Naive thymus-derived CD4-positive, alpha-beta T cell (primary cell): ENCODE results near the gene CDH13. TPM values are rescaled to one million over a fixed set of nuclear protein-coding genes. Genes with fewer than 3 reads are reported as not detected.

Experiments
- ATAC-seq: fragments of 150-1000 bp; cut with Tn5 transposase; 2 replicates; pipeline ENCODE4 v1.10.0; 2021; ENCODE audit warnings: mild to moderate bottlenecking, moderate library complexity
- CTCF ChIA-PET: fragments of 350-600 bp; sonication (Branson Sonifier 250); formaldehyde crosslinking; loops from one replicate; lab custom pipeline; 2021; ENCODE audit warnings: antibody characterized with exemption; lab: Charles Lee
- POLR2A ChIA-PET: fragments of 350-600 bp; sonication (Branson Sonifier 250); formaldehyde crosslinking; loops from one replicate; lab custom pipeline; 2021; ENCODE audit warnings: antibody characterized with exemption, inconsistent platforms; lab: Charles Lee
- DNase-seq, 9 donors: peaks; one replicate each; pipeline versions ENCODE4 v3.0.0 to v3.0.0-alpha.2; 2020 to 2022; ENCODE audit warnings: mixed read lengths in 1 of 9
- H3K27ac ChIP-seq: one replicate; pipeline ENCODE4 v1.7.0; 2013; ENCODE audit warnings: mild to moderate bottlenecking, low read depth, low read length, moderate library complexity
- H3K27me3 ChIP-seq, 2 donors: one replicate each; pipeline ENCODE4 v1.7.0; 2013; ENCODE audit warnings: low read length in 2 of 2, mild to moderate bottlenecking in 2 of 2, moderate library complexity in 2 of 2; ENCODE audit not compliant: control insufficient read depth in 2 of 2, insufficient read depth in 2 of 2
- H3K36me3 ChIP-seq, 3 experiments: 1 replicate in 2 of 3; 2 replicates in 1 of 3; pipeline ENCODE4 v1.7.0; 2013; ENCODE audit warnings: low read length in 3 of 3, mild to moderate bottlenecking in 3 of 3, moderate library complexity in 1 of 3; ENCODE audit not compliant: insufficient read depth in 3 of 3, control insufficient read depth in 2 of 3
- H3K4me1 ChIP-seq, 2 donors: one replicate each; pipeline ENCODE4 v1.7.0; 2013; ENCODE audit warnings: low read length in 2 of 2, mild to moderate bottlenecking in 2 of 2, moderate library complexity in 1 of 2; ENCODE audit not compliant: control insufficient read depth in 2 of 2, insufficient read depth in 2 of 2
- H3K4me3 ChIP-seq: 2 replicates; pipeline ENCODE4 v1.7.0; 2013; ENCODE audit warnings: mild to moderate bottlenecking, low read length
- H3K9me3 ChIP-seq, 3 experiments: 1 replicate in 2 of 3; 2 replicates in 1 of 3; pipeline ENCODE4 v1.7.0; 2013; ENCODE audit warnings: low read length in 3 of 3; ENCODE audit not compliant: control insufficient read depth in 2 of 3
- H3K27ac Mint-ChIP-seq, 9 donors: one replicate each; pipeline ENCODE4 v1.8.0; 2020 to 2022; ENCODE audit warnings: mixed read lengths in 9 of 9, mild to moderate bottlenecking in 8 of 9, moderate library complexity in 5 of 9, inconsistent platforms in 2 of 9
- H3K27me3 Mint-ChIP-seq, 5 donors: one replicate each; pipeline ENCODE4 v1.8.0; 2021 to 2022; ENCODE audit warnings: mixed read lengths in 5 of 5, mild to moderate bottlenecking in 1 of 5
- H3K36me3 Mint-ChIP-seq, 5 donors: one replicate each; pipeline ENCODE4 v1.8.0; 2020 to 2022; ENCODE audit warnings: mixed read lengths in 5 of 5, mild to moderate bottlenecking in 3 of 5, inconsistent platforms in 1 of 5
- H3K4me1 Mint-ChIP-seq, 7 donors: one replicate each; pipeline ENCODE4 v1.8.0; 2020 to 2022; ENCODE audit warnings: mixed read lengths in 7 of 7, mild to moderate bottlenecking in 3 of 7, inconsistent platforms in 1 of 7
- H3K4me3 Mint-ChIP-seq, 10 donors: one replicate each; pipeline ENCODE4 v1.8.0; 2020 to 2022; ENCODE audit warnings: mild to moderate bottlenecking in 10 of 10, mixed read lengths in 10 of 10, moderate library complexity in 6 of 10, inconsistent platforms in 2 of 10
- H3K9me3 Mint-ChIP-seq, 11 donors: one replicate each; pipeline ENCODE4 v1.8.0; 2020 to 2022; ENCODE audit warnings: mixed read lengths in 11 of 11, mild to moderate bottlenecking in 4 of 11, inconsistent platforms in 1 of 11, moderate library complexity in 1 of 11
- intact Hi-C, 2 donors: fragments of 100-400 bp; cut with micrococcal nuclease; formaldehyde crosslinking; loops; one replicate each; pipeline ENCODE4 v1.15.1; 2023
- polyA plus RNA-seq, 2 donors: library from polyadenylated mRNA; unstranded; fragments of 300-500 nt; fragmentation: Illumina TruSeq; gene quantifications; one replicate each; pipeline ENCODE4 v1.2.3, GENCODE V29; 2021
- total RNA-seq, 6 experiments: library from RNA in 5 of 6; stranded (reverse) in 5 of 6; gene quantifications; 1 replicate in 5 of 6; 2 replicates in 1 of 6; pipeline ENCODE4 v1.2.3 and lab custom pipeline; 2021 to 2026

CDH13 gene
- total and polyA plus RNA-seq, 7 experiments from 2014 or later, result not detected

DNA sequence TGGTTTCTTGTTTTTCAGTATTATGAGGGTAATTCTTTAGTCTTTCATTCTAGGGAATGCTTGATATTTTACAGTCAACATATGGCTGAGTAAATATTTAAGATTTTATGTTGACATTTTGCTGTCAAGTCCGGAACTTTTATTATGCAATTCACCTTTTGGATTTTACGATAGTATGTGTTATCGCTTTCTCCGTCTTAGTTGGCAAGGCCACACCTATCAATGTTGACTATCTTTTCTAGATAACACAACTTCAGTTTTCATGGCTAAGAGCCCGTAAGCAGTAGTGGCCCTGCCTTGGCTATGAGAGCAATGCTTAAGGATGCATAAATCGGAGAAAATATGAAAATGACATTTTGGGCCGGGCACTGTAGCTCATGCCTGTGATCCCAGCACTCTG is 39.5 kb upstream of the CDH13 start:
- ATAC-seq (no peak), DNase-seq (no peak)
- CTCF ChIA-PET, result no interaction called here
- Mint-ChIP-seq H3K4me3 (no peak overlapping the region), H3K4me1 (no peaks in the 10 kb centered on the region), H3K36me3 (no peaks in the 10 kb centered on the region), H3K27me3 (peaks cover 0 to 14% (median 5%) of the 10 kb centered on the region in 5 donors), H3K9me3 (peaks cover 0 to 2% (median 0%) of the 10 kb centered on the region in 11 donors), H3K27ac (no peak overlapping the region)
- H3K9me3 ChIP-seq, result no peaks in the 10 kb centered on the region
- H3K4me1 ChIP-seq, result no peaks in the 10 kb centered on the region
- no peak overlapping the region for H3K4me3 ChIP-seq
- POLR2A ChIA-PET, result no interaction called here
- H3K36me3 ChIP-seq, result no peaks in the 10 kb centered on the region
- intact Hi-C loops, result no loop called here
- H3K27me3 ChIP-seq, result no peaks in the 10 kb centered on the region
- H3K27ac ChIP-seq, result no peak overlapping the region

DNA sequence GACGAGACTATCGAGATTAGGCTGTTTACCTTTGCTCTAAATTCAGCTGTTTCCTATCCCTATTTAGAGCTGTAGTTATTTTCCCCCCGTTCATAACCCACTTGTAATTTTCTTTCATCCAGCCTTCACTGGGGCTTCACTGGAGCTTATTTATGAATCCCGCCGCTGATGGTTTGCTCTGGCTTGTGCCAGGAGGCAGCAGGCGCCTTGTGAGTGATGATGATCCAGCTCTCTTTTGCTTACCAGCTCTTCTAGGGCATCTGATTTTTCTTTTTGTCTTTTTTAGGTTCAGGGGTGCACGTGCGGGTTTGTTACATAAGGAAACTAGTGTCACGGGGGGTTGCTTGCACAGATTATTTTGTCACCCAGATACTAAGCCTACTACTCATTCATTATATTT is 37.4 kb upstream of the CDH13 start:
- H3K27ac Mint-ChIP-seq, result no peak overlapping the region
- ATAC-seq (no peak), DNase-seq (no peak)
- no peak overlapping the region for H3K27ac ChIP-seq
- peaks cover 0 to 14% (median 5%) of the 10 kb centered on the region in 5 donors for H3K27me3 Mint-ChIP-seq
- no peak overlapping the region for H3K4me3 ChIP-seq
- H3K9me3 Mint-ChIP-seq, result peaks cover 0 to 4% (median 0%) of the 10 kb centered on the region in 11 donors
- POLR2A ChIA-PET, result no interaction called here
- H3K4me1 Mint-ChIP-seq, result no peaks in the 10 kb centered on the region
- no peak overlapping the region for H3K4me3 Mint-ChIP-seq
- no peaks in the 10 kb centered on the region for H3K9me3 ChIP-seq
- intact Hi-C loops, result no loop called here
- H3K27me3 ChIP-seq, result no peaks in the 10 kb centered on the region
- no peaks in the 10 kb centered on the region for H3K36me3 ChIP-seq
- H3K4me1 ChIP-seq, result no peaks in the 10 kb centered on the region
- H3K36me3 Mint-ChIP-seq, result no peaks in the 10 kb centered on the region
- CTCF ChIA-PET, result no interaction called here

DNA sequence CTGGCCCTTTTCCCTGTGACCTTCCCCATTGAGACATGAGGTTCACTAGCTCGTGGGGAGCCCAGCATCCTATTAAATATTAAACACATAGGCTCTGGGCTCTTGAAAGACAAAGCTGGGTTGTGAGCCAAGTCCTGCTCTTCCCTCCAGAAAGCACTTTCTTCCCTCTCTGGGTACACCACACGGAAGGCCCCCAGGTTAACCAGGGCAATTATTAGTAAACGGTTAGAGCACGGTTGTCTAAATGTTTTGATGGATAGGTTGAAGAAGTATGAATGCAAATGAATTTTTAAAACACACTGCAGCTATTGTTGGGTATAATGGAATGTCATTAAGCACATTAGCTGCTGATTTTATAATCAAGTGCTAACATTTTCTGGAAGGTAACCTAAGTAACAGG is 32.7 kb upstream of the CDH13 start:
- Histone ChIP-seq H3K36me3 (no peaks in the 10 kb centered on the region), H3K4me1 (no peaks in the 10 kb centered on the region), H3K27ac (no peak overlapping the region), H3K4me3 (no peak overlapping the region), H3K27me3 (no peaks in the 10 kb centered on the region), H3K9me3 (peaks cover 0 to under 1% (median 0%) of the 10 kb centered on the region in 3 experiments)
- ChIA-PET CTCF (no interaction called here), POLR2A (no interaction called here)
- Mint-ChIP-seq H3K4me1 (no peaks in the 10 kb centered on the region), H3K4me3 (no peak overlapping the region), H3K27ac (no peak overlapping the region), H3K27me3 (peaks cover 0 to 32% (median 15%) of the 10 kb centered on the region in 5 donors), H3K9me3 (peaks cover 0 to 14% (median 7%) of the 10 kb centered on the region in 11 donors), H3K36me3 (peaks cover 0 to 5% (median 0%) of the 10 kb centered on the region in 5 donors)
- ATAC-seq (no peak), DNase-seq (no peak)
- intact Hi-C loops, result no loop called here

DNA sequence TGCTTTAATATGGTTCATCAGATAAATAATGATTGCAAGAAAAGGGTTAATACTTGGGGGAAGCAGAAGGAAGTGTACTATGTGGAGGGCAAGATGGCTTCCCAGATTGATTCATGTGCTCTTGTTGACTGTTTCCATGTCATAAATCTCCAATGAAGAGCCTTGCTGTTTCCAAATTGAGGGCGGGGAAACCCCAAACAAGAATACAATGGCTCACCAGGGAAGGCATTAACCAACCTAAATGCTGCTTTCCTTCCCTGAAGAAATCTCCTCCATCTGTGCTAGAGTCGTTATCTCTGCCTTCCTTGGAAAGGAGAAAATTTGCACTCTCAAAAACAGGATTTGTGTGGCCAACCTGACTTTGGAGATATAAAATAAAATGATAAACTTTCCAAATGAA is 28.0 kb upstream of the CDH13 start:
- H3K4me1 Mint-ChIP-seq, result no peaks in the 10 kb centered on the region
- no peak overlapping the region for H3K27ac ChIP-seq
- H3K4me3 ChIP-seq, result no peak overlapping the region
- peaks cover 0 to 5% (median 0%) of the 10 kb centered on the region in 3 experiments for H3K9me3 ChIP-seq
- no peaks in the 10 kb centered on the region for H3K27me3 ChIP-seq
- H3K4me3 Mint-ChIP-seq, result no peak overlapping the region
- peaks cover 0 to 26% (median 10%) of the 10 kb centered on the region in 5 donors for H3K27me3 Mint-ChIP-seq
- intact Hi-C loops, result no loop called here
- ATAC-seq, result no peak
- ChIA-PET POLR2A (no interaction called here), CTCF (no interaction called here)
- peaks cover 0 to 30% (median 10%) of the 10 kb centered on the region in 11 donors for H3K9me3 Mint-ChIP-seq
- H3K27ac Mint-ChIP-seq, result no peak overlapping the region
- DNase-seq, result no peak
- no peaks in the 10 kb centered on the region for H3K36me3 ChIP-seq
- H3K4me1 ChIP-seq, result no peaks in the 10 kb centered on the region
- peaks cover 0 to 5% (median 0%) of the 10 kb centered on the region in 5 donors for H3K36me3 Mint-ChIP-seq

DNA sequence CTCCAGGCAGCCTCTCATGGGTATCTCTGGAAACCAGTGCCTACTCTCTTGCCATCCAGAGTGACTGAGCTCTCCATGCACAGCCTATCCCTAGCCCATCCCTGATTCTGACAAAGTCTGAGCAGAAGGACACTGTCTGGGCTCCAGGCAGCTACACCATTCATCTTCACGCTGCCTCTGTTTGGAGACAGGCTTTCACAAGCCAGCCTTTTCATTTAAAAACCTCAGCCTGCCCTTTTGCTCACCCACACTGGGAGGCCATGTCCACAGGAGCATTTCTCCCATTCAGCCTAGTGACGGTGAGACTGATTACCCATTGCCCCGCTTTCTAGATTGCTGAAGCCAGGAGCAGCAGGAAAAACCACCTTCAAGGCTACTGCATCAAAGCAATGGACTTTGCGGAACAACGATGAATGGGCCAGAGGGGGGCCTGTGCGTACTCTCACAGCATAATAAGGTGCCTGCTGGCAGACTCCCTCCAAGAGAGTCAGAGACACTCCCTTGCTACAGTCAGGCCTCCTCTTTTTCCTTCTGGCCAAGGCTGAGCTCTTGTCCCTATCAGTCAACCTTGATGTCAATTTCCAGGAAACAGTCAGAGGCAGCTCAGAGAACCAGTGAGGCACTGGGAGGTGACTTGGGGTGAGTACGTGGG is 24.7 kb upstream of the CDH13 start:
- Histone ChIP-seq H3K36me3 (no peaks in the 10 kb centered on the region), H3K27me3 (no peaks in the 10 kb centered on the region), H3K4me1 (no peaks in the 10 kb centered on the region), H3K27ac (no peak overlapping the region), H3K4me3 (no peak overlapping the region), H3K9me3 (peaks cover 0 to 5% (median 0%) of the 10 kb centered on the region in 3 experiments)
- Mint-ChIP-seq H3K36me3 (peaks cover 0 to 2% (median 0%) of the 10 kb centered on the region in 5 donors), H3K4me3 (no peak overlapping the region), H3K4me1 (no peaks in the 10 kb centered on the region), H3K27me3 (peaks cover 0 to 28% (median 15%) of the 10 kb centered on the region in 5 donors), H3K9me3 (peaks cover 0 to 27% (median 10%) of the 10 kb centered on the region in 11 donors), H3K27ac (no peak overlapping the region)
- DNase-seq (no peak), ATAC-seq (no peak)
- POLR2A ChIA-PET, result no interaction called here
- intact Hi-C loops, result no loop called here
- CTCF ChIA-PET, result no interaction called here

DNA sequence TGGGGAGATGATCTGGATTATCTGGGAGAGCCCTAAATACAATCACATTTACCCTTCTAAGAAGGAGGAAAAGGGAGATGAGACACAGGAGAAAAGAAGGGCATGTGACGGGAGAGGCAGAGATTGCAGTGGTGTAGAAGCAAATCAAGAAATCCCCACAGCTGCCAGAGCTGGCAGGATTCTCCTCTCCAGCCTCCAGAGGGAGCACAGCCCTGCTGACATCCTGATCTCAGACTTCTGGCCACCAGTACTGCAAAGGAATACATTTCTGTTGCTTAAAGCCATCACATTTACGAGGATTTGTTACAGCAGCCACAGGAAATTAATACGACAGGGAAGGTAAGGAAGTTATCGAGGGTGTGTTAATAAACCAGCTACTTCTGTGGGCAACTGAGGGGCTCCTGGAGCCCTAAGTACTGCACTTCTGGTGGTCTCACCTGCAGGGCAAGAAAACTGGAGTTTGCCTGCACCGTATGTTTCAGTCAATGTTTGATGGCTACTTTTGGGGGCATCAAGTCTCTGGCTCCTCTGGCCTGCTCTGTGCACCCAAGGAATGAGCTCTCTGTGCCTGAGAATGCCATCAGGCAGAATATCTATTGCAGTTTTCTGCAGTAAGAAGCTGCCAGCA is 22.9 kb upstream of the CDH13 start:
- H3K27me3 Mint-ChIP-seq, result peaks cover 0 to 16% (median 7%) of the 10 kb centered on the region in 5 donors
- no peaks in the 10 kb centered on the region for H3K27me3 ChIP-seq
- no peaks in the 10 kb centered on the region for H3K4me1 Mint-ChIP-seq
- H3K4me3 ChIP-seq, result no peak overlapping the region
- H3K4me1 ChIP-seq, result no peaks in the 10 kb centered on the region
- H3K27ac ChIP-seq, result no peak overlapping the region
- no peaks in the 10 kb centered on the region for H3K36me3 Mint-ChIP-seq
- ChIA-PET POLR2A (no interaction called here), CTCF (no interaction called here)
- ATAC-seq, result no peak
- intact Hi-C loops, result no loop called here
- H3K27ac Mint-ChIP-seq, result no peak overlapping the region
- H3K4me3 Mint-ChIP-seq, result no peak overlapping the region
- H3K9me3 Mint-ChIP-seq, result peaks cover 0 to 18% (median 6%) of the 10 kb centered on the region in 11 donors
- H3K9me3 ChIP-seq, result peaks cover 0 to 5% (median 0%) of the 10 kb centered on the region in 3 experiments
- H3K36me3 ChIP-seq, result no peaks in the 10 kb centered on the region
- no peak for DNase-seq

DNA sequence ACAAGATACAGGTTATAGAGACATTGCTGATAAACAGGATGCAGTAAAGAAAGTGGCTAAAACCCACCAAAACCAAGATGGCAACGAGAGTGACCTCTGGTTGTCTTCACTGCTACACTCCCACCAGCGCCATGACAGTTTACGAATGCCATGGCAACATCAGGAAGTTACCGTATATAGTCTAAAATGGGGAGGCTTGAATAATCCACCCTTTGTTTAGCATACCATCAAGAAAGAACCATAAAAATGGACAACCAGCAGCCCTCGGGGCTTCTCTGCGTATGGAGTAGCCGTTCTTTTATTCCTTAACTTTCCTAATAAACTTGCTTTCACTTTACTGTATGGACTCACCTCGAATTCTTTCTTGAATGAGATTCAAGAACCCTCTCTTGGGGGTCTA is 21.7 kb upstream of the CDH13 start:
- Mint-ChIP-seq H3K9me3 (peaks cover 0 to 12% (median 6%) of the 10 kb centered on the region in 11 donors), H3K4me3 (no peak overlapping the region), H3K27ac (no peak overlapping the region), H3K36me3 (no peaks in the 10 kb centered on the region), H3K4me1 (no peaks in the 10 kb centered on the region), H3K27me3 (peaks cover 0 to 16% (median 11%) of the 10 kb centered on the region in 5 donors)
- Histone ChIP-seq H3K27me3 (no peaks in the 10 kb centered on the region), H3K4me3 (no peak overlapping the region), H3K9me3 (no peaks in the 10 kb centered on the region), H3K27ac (no peak overlapping the region), H3K4me1 (no peaks in the 10 kb centered on the region), H3K36me3 (no peaks in the 10 kb centered on the region)
- CTCF ChIA-PET, result no interaction called here
- intact Hi-C loops, result no loop called here
- no peak for ATAC-seq
- POLR2A ChIA-PET, result no interaction called here
- no peak for DNase-seq
